HUDEP-2 (cell line): Measurements from ENCODE around the gene BABAM2.
A peak's percentile ranks its signal among the peaks of the same experiment; 100 is the strongest.
"Not testable (repeated sequence)": the region's sequence is repeated elsewhere in the genome, so short reads cannot be mapped to it uniquely, and the experiment has no call there.

Experiments
- DNase-seq, 76 experiments: peaks; one replicate each; lab custom pipeline; 2025; ENCODE audit not compliant: unreplicated experiment in 76 of 76; lab: John Stamatoyannopoulos, UW

BABAM2 gene

GRCh38 chr2:27890146-27890923, at the start of gene BABAM2, which contains the start of gene RBKS:
Gene BABAM2 (plus strand): TSS chr2:27890729. CDS start chr2:27894557, 3,828 bp downstream.
Gene RBKS (minus strand): TSS chr2:27890387. CDS start chr2:27890345, 42 bp downstream.
- peak in 73 of 76 experiments; percentile 20 to 98 (median 78) for DNase-seq

- DNase-seq: no peak
Measured at GRCh38 chr2:27842894-27843293, 47.6 kb upstream of the BABAM2 start.

- no peak for DNase-seq
Measured at GRCh38 chr2:27843992-27844391, 46.5 kb upstream of the BABAM2 start.

- no peak for DNase-seq
Measured at GRCh38 chr2:27844821-27845255, 45.7 kb upstream of the BABAM2 start.

GRCh38 chr2:27847333-27847732, 43.2 kb upstream of the BABAM2 start:
- no peak for DNase-seq

GRCh38 chr2:27849558-27850205, 40.8 kb upstream of the BABAM2 start:
- no peak for DNase-seq

- DNase-seq: no peak
Measured at GRCh38 chr2:27852691-27853090, 37.8 kb upstream of the BABAM2 start.

- DNase-seq: no peak
Measured at GRCh38 chr2:27854229-27854862, 36.2 kb upstream of the BABAM2 start.

GRCh38 chr2:27855476-27855875, 35.1 kb upstream of the BABAM2 start:
- DNase-seq: no peak

- no peak for DNase-seq
Measured at GRCh38 chr2:27856386-27856785, 34.1 kb upstream of the BABAM2 start.

GRCh38 chr2:27856956-27857355, 33.6 kb upstream of the BABAM2 start:
- no peak for DNase-seq

- no peak for DNase-seq
Measured at GRCh38 chr2:27857417-27858172, 32.9 kb upstream of the BABAM2 start.

GRCh38 chr2:27860111-27860510, 30.4 kb upstream of the BABAM2 start:
- no peak for DNase-seq

- peak in 2 of 76 experiments; percentile 3 to 8 for DNase-seq
Measured at GRCh38 chr2:27863146-27863545, 27.4 kb upstream of the BABAM2 start.

- not testable (repeated sequence) for DNase-seq
Measured at GRCh38 chr2:27863955-27864354, 26.6 kb upstream of the BABAM2 start.

GRCh38 chr2:27866237-27866636, 24.3 kb upstream of the BABAM2 start:
- no peak for DNase-seq

GRCh38 chr2:27869763-27870162, 20.8 kb upstream of the BABAM2 start:
- no peak for DNase-seq

- no peak for DNase-seq
Measured at GRCh38 chr2:27870724-27871123, 19.8 kb upstream of the BABAM2 start.

GRCh38 chr2:27871802-27872201, 18.7 kb upstream of the BABAM2 start:
- peak in 57 of 76 experiments; percentile 1 to 86 (median 40) for DNase-seq

GRCh38 chr2:27873091-27873490, 17.4 kb upstream of the BABAM2 start:
- DNase-seq: no peak
